CD8-positive, alpha-beta memory T cell (primary cell): ENCODE data around the gene FMO2. TPM values are rescaled to one million over a fixed set of nuclear protein-coding genes. Genes with fewer than 3 reads are reported as not detected.

Experiments used
- CTCF ChIA-PET: fragments of 350-600 bp; sonication (Branson Sonifier 250); formaldehyde crosslinking; loops from one replicate; lab custom pipeline; 2021; ENCODE audit warnings: antibody characterized with exemption; lab: Charles Lee
- POLR2A ChIA-PET: fragments of 350-600 bp; sonication (Branson Sonifier 250); formaldehyde crosslinking; loops from one replicate; lab custom pipeline; 2021; ENCODE audit warnings: antibody characterized with exemption; lab: Charles Lee
- DNase-seq, 5 donors: peaks; one replicate each; pipeline versions ENCODE4 v3.0.0 to v3.0.0-alpha.2; 2020 to 2022; ENCODE audit warnings: mixed read lengths in 1 of 5
- H3K27ac ChIP-seq: one replicate; pipeline ENCODE4 v1.7.0; 2013; ENCODE audit warnings: low read depth, mild to moderate bottlenecking, low read length, moderate library complexity
- H3K27me3 ChIP-seq: 2 replicates; pipeline ENCODE4 v1.7.0; 2013; ENCODE audit warnings: low read length, mild to moderate bottlenecking; ENCODE audit not compliant: insufficient read depth, poor library complexity, severe bottlenecking
- H3K36me3 ChIP-seq: 2 replicates; pipeline ENCODE4 v1.7.0; 2013; ENCODE audit warnings: mild to moderate bottlenecking, low read length, moderate library complexity; ENCODE audit not compliant: insufficient read depth
- H3K4me1 ChIP-seq: 2 replicates; pipeline ENCODE4 v1.7.0; 2013; ENCODE audit warnings: mild to moderate bottlenecking, low read length, moderate library complexity; ENCODE audit not compliant: insufficient read depth
- H3K4me3 ChIP-seq: 2 replicates; pipeline ENCODE4 v1.7.0; 2013; ENCODE audit warnings: mild to moderate bottlenecking, low read length
- H3K9me3 ChIP-seq: 2 replicates; pipeline ENCODE4 v1.7.0; 2013; ENCODE audit warnings: mild to moderate bottlenecking, low read length
- H3K27ac Mint-ChIP-seq, 8 donors: one replicate each; pipeline ENCODE4 v1.8.0; 2020 to 2021; ENCODE audit warnings: mixed read lengths in 8 of 8, mild to moderate bottlenecking in 6 of 8, inconsistent platforms in 3 of 8, moderate library complexity in 3 of 8
- H3K27me3 Mint-ChIP-seq, 2 donors: one replicate each; pipeline ENCODE4 v1.8.0; 2020 to 2021; ENCODE audit warnings: mixed read lengths in 2 of 2, mild to moderate bottlenecking in 1 of 2, moderate library complexity in 1 of 2
- H3K36me3 Mint-ChIP-seq, 3 donors: one replicate each; pipeline ENCODE4 v1.8.0; 2020 to 2021; ENCODE audit warnings: mixed read lengths in 3 of 3, inconsistent platforms in 1 of 3, mild to moderate bottlenecking in 1 of 3
- H3K4me1 Mint-ChIP-seq, 3 donors: one replicate each; pipeline ENCODE4 v1.8.0; 2020 to 2021; ENCODE audit warnings: mixed read lengths in 3 of 3, inconsistent platforms in 1 of 3, mild to moderate bottlenecking in 1 of 3
- H3K4me3 Mint-ChIP-seq, 7 donors: one replicate each; pipeline ENCODE4 v1.8.0; 2020 to 2021; ENCODE audit warnings: mixed read lengths in 7 of 7, mild to moderate bottlenecking in 6 of 7, moderate library complexity in 4 of 7, inconsistent platforms in 2 of 7
- H3K9me3 Mint-ChIP-seq, 5 donors: one replicate each; pipeline ENCODE4 v1.8.0; 2020 to 2022; ENCODE audit warnings: mixed read lengths in 5 of 5, mild to moderate bottlenecking in 3 of 5, moderate library complexity in 2 of 5, inconsistent platforms in 1 of 5
- polyA plus RNA-seq: library from polyadenylated mRNA; unstranded; fragments of 300-500 nt; fragmentation: Illumina TruSeq; gene quantifications from one replicate; pipeline ENCODE4 v1.2.3, GENCODE V29; 2021
- total RNA-seq, 2 experiments: library from RNA; stranded (reverse); gene quantifications; one replicate each; pipeline ENCODE4 v1.2.3, GENCODE V29; 2021

FMO2 gene
- total and polyA plus RNA-seq, 3 experiments from 2014 or later: not detected

GRCh38 chr1:171257607-171258076 lies 72.5 kb downstream of the FMO2 start:
- DNase-seq: no peak
- POLR2A ChIA-PET: no interaction called here
- no peaks in the 10 kb centered on the region for H3K27me3 ChIP-seq
- no peak overlapping the region for H3K27ac ChIP-seq
- H3K4me3 ChIP-seq: no peak overlapping the region
- no peak overlapping the region for H3K4me3 Mint-ChIP-seq
- H3K27me3 Mint-ChIP-seq: peaks cover 13 to 27% of the 10 kb centered on the region in 2 donors
- no peaks in the 10 kb centered on the region for H3K36me3 ChIP-seq
- H3K9me3 Mint-ChIP-seq: peaks cover 0 to 2% (median 0%) of the 10 kb centered on the region in 5 donors
- CTCF ChIA-PET: interaction anchor here (1.5 kb wide), 1 partner anchor 12 kb away, joined by 4 read pairs; no protein-coding TSS in a partner anchor
- H3K9me3 ChIP-seq: no peaks in the 10 kb centered on the region
- no peaks in the 10 kb centered on the region for H3K36me3 Mint-ChIP-seq
- H3K27ac Mint-ChIP-seq: no peak overlapping the region
- H3K4me1 Mint-ChIP-seq: peaks cover under 1 to 4% (median 4%) of the 10 kb centered on the region in 3 donors
- H3K4me1 ChIP-seq: no peaks in the 10 kb centered on the region

GRCh38 chr1:171258429-171258828 lies 73.3 kb downstream of the FMO2 start:
- peaks cover 0 to 2% (median 0%) of the 10 kb centered on the region in 5 donors for H3K9me3 Mint-ChIP-seq
- no peaks in the 10 kb centered on the region for H3K9me3 ChIP-seq
- no peak overlapping the region for H3K4me3 Mint-ChIP-seq
- no peaks in the 10 kb centered on the region for H3K36me3 Mint-ChIP-seq
- H3K27ac ChIP-seq: no peak overlapping the region
- H3K27me3 Mint-ChIP-seq: peaks cover 11 to 21% of the 10 kb centered on the region in 2 donors
- H3K27ac Mint-ChIP-seq: no peak overlapping the region
- POLR2A ChIA-PET: no interaction called here
- no peak for DNase-seq
- H3K4me1 ChIP-seq: no peaks in the 10 kb centered on the region
- no peak overlapping the region for H3K4me3 ChIP-seq
- no peaks in the 10 kb centered on the region for H3K27me3 ChIP-seq
- CTCF ChIA-PET: interaction anchor here (1.5 kb wide), 1 partner anchor 13 kb away, joined by 4 read pairs; no protein-coding TSS in a partner anchor
- H3K36me3 ChIP-seq: no peaks in the 10 kb centered on the region
- H3K4me1 Mint-ChIP-seq: no peaks in the 10 kb centered on the region

GRCh38 chr1:171258943-171259342 lies 73.8 kb downstream of the FMO2 start:
- Histone ChIP-seq H3K36me3 (no peaks in the 10 kb centered on the region), H3K4me1 (no peaks in the 10 kb centered on the region), H3K4me3 (no peak overlapping the region), H3K27me3 (no peaks in the 10 kb centered on the region), H3K9me3 (no peaks in the 10 kb centered on the region), H3K27ac (no peak overlapping the region)
- H3K9me3 Mint-ChIP-seq: peaks cover 0 to 2% (median 0%) of the 10 kb centered on the region in 5 donors
- no peak overlapping the region for H3K27ac Mint-ChIP-seq
- no peak for DNase-seq
- CTCF ChIA-PET: interaction anchor here (1.5 kb wide), 1 partner anchor 13 kb away, joined by 4 read pairs; no protein-coding TSS in a partner anchor
- POLR2A ChIA-PET: no interaction called here
- no peaks in the 10 kb centered on the region for H3K4me1 Mint-ChIP-seq
- H3K4me3 Mint-ChIP-seq: no peak overlapping the region
- no peaks in the 10 kb centered on the region for H3K36me3 Mint-ChIP-seq
- peaks cover 12 to 17% of the 10 kb centered on the region in 2 donors for H3K27me3 Mint-ChIP-seq

Other genes with a start within 250 kb of the FMO2 start
- gene MROH9, start 249.8 kb upstream of the FMO2 start, total RNA-seq: not detected
- gene MROH9, start 249.8 kb upstream of the FMO2 start, polyA plus RNA-seq: not detected
- gene FMO3, start 94.4 kb upstream of the FMO2 start, total RNA-seq: not detected
- gene FMO3, start 94.4 kb upstream of the FMO2 start, polyA plus RNA-seq: not detected
- not detected for gene FMO1, start 63.2 kb downstream of the FMO2 start, total RNA-seq
- gene FMO1, start 63.2 kb downstream of the FMO2 start, polyA plus RNA-seq: not detected
- gene FMO4, start 128.9 kb downstream of the FMO2 start, total RNA-seq: 1 to 10 TPM in 1 of 2 experiments, under 1 TPM in 1; 0.89 to 1.7 TPM
- 2.6 TPM for gene FMO4, start 128.9 kb downstream of the FMO2 start, polyA plus RNA-seq